HG03196 (cell line): ENCODE results near the gene IGFBP4.

Source experiments
- ATAC-seq: cut with Tn5 transposase; IDR thresholded peaks from one replicate; pipeline ENCODE4 v1.9.1; 2021; ENCODE audit not compliant: unreplicated experiment

Gene IGFBP4

GRCh38 chr17:40454613-40454995, 11.4 kb downstream of the IGFBP4 start:
- no peak for ATAC-seq

GRCh38 chr17:40456396-40456951, 13.2 kb downstream of the IGFBP4 start:
- ATAC-seq: no peak

- ATAC-seq: no peak
Observed at GRCh38 chr17:40457369-40457768, 14.1 kb downstream of the IGFBP4 start.

- ATAC-seq: no peak
Observed at GRCh38 chr17:40457964-40458791, 14.9 kb downstream of the IGFBP4 start.

- no peak for ATAC-seq
Observed at GRCh38 chr17:40458851-40459482, 15.7 kb downstream of the IGFBP4 start.

GRCh38 chr17:40459636-40460603, 16.7 kb downstream of the IGFBP4 start:
- ATAC-seq: no peak

- ATAC-seq: no peak
Observed at GRCh38 chr17:40460604-40460967, 17.3 kb downstream of the IGFBP4 start.

GRCh38 chr17:40460968-40461731, 17.9 kb downstream of the IGFBP4 start:
- ATAC-seq: no peak

GRCh38 chr17:40461732-40462342, 18.6 kb downstream of the IGFBP4 start:
- no peak for ATAC-seq

- ATAC-seq: no peak
Observed at GRCh38 chr17:40462343-40463121, 19.3 kb downstream of the IGFBP4 start.

GRCh38 chr17:40463122-40463550, 19.9 kb downstream of the IGFBP4 start:
- no peak for ATAC-seq

GRCh38 chr17:40464392-40464855, 21.2 kb downstream of the IGFBP4 start:
- ATAC-seq: no peak

GRCh38 chr17:40466298-40466971, 23.2 kb downstream of the IGFBP4 start:
- no peak for ATAC-seq

- no peak for ATAC-seq
Observed at GRCh38 chr17:40467281-40467867, 24.1 kb downstream of the IGFBP4 start.

- no peak for ATAC-seq
Observed at GRCh38 chr17:40468560-40468959, 25.3 kb downstream of the IGFBP4 start.

- no peak for ATAC-seq
Observed at GRCh38 chr17:40469805-40470675, 26.8 kb downstream of the IGFBP4 start.
